Measurements from ENCODE around the gene VPS4B. TPM values are rescaled to one million over a fixed set of nuclear protein-coding genes. Genes with fewer than 3 reads are reported as not detected.

The VPS4B gene
- total and polyA plus RNA-seq, 2 experiments from 2014 or later: 30.2 to 49.4 TPM

GRCh38 chr18:63412953-63413352 lies 9.3 kb downstream of the VPS4B start:
- H3F3A ChIP-seq (replicated peaks; ENCODE audit: low read depth): no peaks in the 10 kb centered on the region
- no peak overlapping the region for H3K4me2 ChIP-seq
- H3K9me3 Mint-ChIP-seq: no peaks in the 10 kb centered on the region
- peaks cover 15% of the 10 kb centered on the region; the same call in 1 of the 2 replicates for H3K36me3 ChIP-seq (ENCODE audit: insufficient read depth)
- no peak for TF ChIP-seq ZNF331 (CRISPR knock-in tag; IDR thresholded peaks at IDR 0.05; ENCODE audit: low read depth)
- no peak for TF ChIP-seq STAT1 (IDR thresholded peaks at IDR 0.05; ENCODE audit: unreplicated experiment)
- TF ChIP-seq, protein P1, sequence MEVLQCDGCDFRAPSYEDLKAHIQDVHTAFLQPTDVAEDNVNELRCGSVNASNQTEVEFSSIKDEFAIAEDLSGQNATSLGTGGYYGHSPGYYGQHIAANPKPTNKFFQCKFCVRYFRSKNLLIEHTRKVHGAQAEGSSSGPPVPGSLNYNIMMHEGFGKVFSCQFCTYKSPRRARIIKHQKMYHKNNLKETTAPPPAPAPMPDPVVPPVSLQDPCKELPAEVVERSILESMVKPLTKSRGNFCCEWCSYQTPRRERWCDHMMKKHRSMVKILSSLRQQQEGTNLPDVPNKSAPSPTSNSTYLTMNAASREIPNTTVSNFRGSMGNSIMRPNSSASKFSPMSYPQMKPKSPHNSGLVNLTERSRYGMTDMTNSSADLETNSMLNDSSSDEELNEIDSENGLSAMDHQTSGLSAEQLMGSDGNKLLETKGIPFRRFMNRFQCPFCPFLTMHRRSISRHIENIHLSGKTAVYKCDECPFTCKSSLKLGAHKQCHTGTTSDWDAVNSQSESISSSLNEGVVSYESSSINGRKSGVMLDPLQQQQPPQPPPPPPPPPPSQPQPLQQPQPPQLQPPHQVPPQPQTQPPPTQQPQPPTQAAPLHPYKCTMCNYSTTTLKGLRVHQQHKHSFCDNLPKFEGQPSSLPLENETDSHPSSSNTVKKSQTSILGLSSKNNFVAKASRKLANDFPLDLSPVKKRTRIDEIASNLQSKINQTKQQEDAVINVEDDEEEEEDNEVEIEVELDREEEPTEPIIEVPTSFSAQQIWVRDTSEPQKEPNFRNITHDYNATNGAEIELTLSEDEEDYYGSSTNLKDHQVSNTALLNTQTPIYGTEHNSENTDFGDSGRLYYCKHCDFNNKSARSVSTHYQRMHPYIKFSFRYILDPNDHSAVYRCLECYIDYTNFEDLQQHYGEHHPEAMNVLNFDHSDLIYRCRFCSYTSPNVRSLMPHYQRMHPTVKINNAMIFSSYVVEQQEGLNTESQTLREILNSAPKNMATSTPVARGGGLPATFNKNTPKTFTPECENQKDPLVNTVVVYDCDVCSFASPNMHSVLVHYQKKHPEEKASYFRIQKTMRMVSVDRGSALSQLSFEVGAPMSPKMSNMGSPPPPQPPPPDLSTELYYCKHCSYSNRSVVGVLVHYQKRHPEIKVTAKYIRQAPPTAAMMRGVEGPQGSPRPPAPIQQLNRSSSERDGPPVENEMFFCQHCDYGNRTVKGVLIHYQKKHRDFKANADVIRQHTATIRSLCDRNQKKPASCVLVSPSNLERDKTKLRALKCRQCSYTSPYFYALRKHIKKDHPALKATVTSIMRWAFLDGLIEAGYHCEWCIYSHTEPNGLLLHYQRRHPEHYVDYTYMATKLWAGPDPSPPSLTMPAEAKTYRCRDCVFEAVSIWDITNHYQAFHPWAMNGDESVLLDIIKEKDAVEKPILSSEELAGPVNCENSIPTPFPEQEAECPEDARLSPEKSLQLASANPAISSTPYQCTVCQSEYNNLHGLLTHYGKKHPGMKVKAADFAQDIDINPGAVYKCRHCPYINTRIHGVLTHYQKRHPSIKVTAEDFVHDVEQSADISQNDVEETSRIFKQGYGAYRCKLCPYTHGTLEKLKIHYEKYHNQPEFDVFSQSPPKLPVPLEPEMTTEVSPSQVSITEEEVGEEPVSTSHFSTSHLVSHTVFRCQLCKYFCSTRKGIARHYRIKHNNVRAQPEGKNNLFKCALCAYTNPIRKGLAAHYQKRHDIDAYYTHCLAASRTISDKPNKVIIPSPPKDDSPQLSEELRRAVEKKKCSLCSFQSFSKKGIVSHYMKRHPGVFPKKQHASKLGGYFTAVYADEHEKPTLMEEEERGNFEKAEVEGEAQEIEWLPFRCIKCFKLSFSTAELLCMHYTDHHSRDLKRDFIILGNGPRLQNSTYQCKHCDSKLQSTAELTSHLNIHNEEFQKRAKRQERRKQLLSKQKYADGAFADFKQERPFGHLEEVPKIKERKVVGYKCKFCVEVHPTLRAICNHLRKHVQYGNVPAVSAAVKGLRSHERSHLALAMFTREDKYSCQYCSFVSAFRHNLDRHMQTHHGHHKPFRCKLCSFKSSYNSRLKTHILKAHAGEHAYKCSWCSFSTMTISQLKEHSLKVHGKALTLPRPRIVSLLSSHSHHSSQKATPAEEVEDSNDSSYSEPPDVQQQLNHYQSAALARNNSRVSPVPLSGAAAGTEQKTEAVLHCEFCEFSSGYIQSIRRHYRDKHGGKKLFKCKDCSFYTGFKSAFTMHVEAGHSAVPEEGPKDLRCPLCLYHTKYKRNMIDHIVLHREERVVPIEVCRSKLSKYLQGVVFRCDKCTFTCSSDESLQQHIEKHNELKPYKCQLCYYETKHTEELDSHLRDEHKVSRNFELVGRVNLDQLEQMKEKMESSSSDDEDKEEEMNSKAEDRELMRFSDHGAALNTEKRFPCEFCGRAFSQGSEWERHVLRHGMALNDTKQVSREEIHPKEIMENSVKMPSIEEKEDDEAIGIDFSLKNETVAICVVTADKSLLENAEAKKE (CRISPR knock-in tag; IDR thresholded peaks at IDR 0.05): no peak
- TF ChIP-seq JUNB (IDR thresholded peaks at IDR 0.05; ENCODE audit: unreplicated experiment): no peak
- TF ChIP-seq EZH2phosphoT487 (IDR thresholded peaks at IDR 0.05; ENCODE audit: unreplicated experiment): no peak
- H3K79me2 ChIP-seq (replicated peaks; ENCODE audit: insufficient read depth): peaks cover 69% of the 10 kb centered on the region
- peaks cover 2% of the 10 kb centered on the region for H3K27me3 Mint-ChIP-seq (ENCODE audit: insufficient read depth, low read depth, poor library complexity)
- no peak overlapping the region for H3K4me3 ChIP-seq
- H3K27me3 ChIP-seq (ENCODE audit: insufficient read depth): no peaks in the 10 kb centered on the region
- peaks cover 39% of the 10 kb centered on the region; the same call in 2 of the 3 replicates for H3K36me3 Mint-ChIP-seq (ENCODE audit: low read depth)
- H3K4me3 Mint-ChIP-seq: no peak overlapping the region
- H3K4me1 ChIP-seq (ENCODE audit: insufficient read depth): no peaks in the 10 kb centered on the region
- H2AFZ ChIP-seq: no peak overlapping the region
- peaks cover 3% of the 10 kb centered on the region for H4K20me1 ChIP-seq (replicated peaks; ENCODE audit: insufficient read depth)
- ATAC-seq (no peak), DNase-seq (ENCODE audit: low spot score) (no peak)
- H3K27ac Mint-ChIP-seq: no peak overlapping the region
- no peaks in the 10 kb centered on the region for H3K9me2 ChIP-seq (ENCODE audit: insufficient read depth)
- H3K4me1 Mint-ChIP-seq: no peaks in the 10 kb centered on the region
- no peak overlapping the region; the same call in 1 of the 2 replicates for H3K27ac ChIP-seq (ENCODE audit: low read depth)

- Mint-ChIP-seq H3K4me1 (no peaks in the 10 kb centered on the region), H3K9me3 (no peaks in the 10 kb centered on the region), H3K27ac (no peak overlapping the region), H3K4me3 (no peak overlapping the region), H3K27me3 (ENCODE audit: insufficient read depth, low read depth, poor library complexity) (peaks cover 2% of the 10 kb centered on the region), H3K36me3 (ENCODE audit: low read depth) (peaks cover 42% of the 10 kb centered on the region; the same call in 2 of the 3 replicates)
- no peak overlapping the region for H3K4me2 ChIP-seq
- DNase-seq (ENCODE audit: low spot score) (no peak), ATAC-seq (no peak)
- H3K79me2 ChIP-seq (replicated peaks; ENCODE audit: insufficient read depth): peaks cover 47% of the 10 kb centered on the region
- H3K4me1 ChIP-seq (ENCODE audit: insufficient read depth): no peaks in the 10 kb centered on the region
- H3K4me3 ChIP-seq: no peak overlapping the region
- H3F3A ChIP-seq (replicated peaks; ENCODE audit: low read depth): no peaks in the 10 kb centered on the region
- no peak overlapping the region for H2AFZ ChIP-seq
- no peaks in the 10 kb centered on the region for H3K27me3 ChIP-seq (ENCODE audit: insufficient read depth)
- H4K20me1 ChIP-seq (replicated peaks; ENCODE audit: insufficient read depth): peaks cover under 1% of the 10 kb centered on the region; the same call in 1 of the 2 replicates
- no peak overlapping the region for H3K27ac ChIP-seq (ENCODE audit: low read depth)
- peaks cover 15% of the 10 kb centered on the region; the same call in 1 of the 2 replicates for H3K36me3 ChIP-seq (ENCODE audit: insufficient read depth)
- H3K9me2 ChIP-seq (ENCODE audit: insufficient read depth): no peaks in the 10 kb centered on the region
- TF ChIP-seq JUNB (IDR thresholded peaks at IDR 0.05; ENCODE audit: unreplicated experiment) (no peak), CREB1 (CRISPR knock-in tag; IDR thresholded peaks at IDR 0.05; ENCODE audit: low read depth) (no peak), STAT1 (IDR thresholded peaks at IDR 0.05; ENCODE audit: unreplicated experiment) (no peak), CTCF (conservative IDR thresholded peaks at IDR 0.05; ENCODE audit: low read depth in 2 of 2) (no peak), NANOG (IDR thresholded peaks at IDR 0.05; ENCODE audit: borderline replicate concordance) (no peak), ZNF331 (CRISPR knock-in tag; IDR thresholded peaks at IDR 0.05; ENCODE audit: low read depth) (no peak), REST (IDR thresholded peaks at IDR 0.05; ENCODE audit: unreplicated experiment) (no peak)
Observed at GRCh38 chr18:63410792-63411191, 11.5 kb downstream of the VPS4B start.

Data from GM23338 (cell line).